ENCODE results near the gene CPXM2.

Gene CPXM2

GRCh38 chr10:123795846-123796590 is 95.6 kb downstream of the CPXM2 start:
- no peak for ATAC-seq

- no peak for ATAC-seq
These were observed 96.3 kb downstream of the CPXM2 start for GRCh38 chr10:123795196-123795780.

DNA sequence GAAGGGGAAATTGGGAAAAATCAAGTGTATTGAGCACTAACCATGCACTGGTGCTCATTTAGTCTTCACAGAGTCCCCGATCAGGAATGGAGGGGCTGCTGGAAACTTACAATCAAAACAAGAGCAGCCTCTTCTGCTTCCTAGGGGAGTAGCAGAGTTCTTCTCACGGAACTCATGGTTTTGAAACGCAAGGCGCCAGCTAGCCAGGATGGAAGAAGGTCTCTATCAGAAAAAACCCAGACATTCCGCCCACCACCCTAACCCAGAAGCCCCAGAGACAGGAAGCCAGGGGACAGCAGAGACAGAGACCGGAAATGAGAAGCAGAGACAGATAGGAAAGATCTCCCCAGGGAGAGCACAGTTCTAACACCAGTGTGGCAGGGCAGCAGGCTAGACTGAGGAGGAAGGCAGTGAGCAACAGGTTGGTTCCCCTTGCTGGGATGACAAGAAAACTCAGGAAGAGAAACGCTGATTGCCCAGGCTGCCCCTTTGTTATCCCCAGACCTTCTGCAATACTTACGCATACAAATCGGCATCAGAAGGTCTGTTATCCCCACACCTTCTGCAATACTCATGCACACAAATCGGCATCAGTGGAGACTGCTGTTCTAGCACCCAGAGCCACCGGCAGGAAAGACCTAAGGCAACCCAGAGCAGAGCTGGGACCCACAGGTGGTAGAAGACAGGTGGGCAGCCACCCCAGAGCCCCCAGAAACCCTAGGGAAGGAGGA is 99.2 kb downstream of the CPXM2 start:
- no peak for ATAC-seq

DNA sequence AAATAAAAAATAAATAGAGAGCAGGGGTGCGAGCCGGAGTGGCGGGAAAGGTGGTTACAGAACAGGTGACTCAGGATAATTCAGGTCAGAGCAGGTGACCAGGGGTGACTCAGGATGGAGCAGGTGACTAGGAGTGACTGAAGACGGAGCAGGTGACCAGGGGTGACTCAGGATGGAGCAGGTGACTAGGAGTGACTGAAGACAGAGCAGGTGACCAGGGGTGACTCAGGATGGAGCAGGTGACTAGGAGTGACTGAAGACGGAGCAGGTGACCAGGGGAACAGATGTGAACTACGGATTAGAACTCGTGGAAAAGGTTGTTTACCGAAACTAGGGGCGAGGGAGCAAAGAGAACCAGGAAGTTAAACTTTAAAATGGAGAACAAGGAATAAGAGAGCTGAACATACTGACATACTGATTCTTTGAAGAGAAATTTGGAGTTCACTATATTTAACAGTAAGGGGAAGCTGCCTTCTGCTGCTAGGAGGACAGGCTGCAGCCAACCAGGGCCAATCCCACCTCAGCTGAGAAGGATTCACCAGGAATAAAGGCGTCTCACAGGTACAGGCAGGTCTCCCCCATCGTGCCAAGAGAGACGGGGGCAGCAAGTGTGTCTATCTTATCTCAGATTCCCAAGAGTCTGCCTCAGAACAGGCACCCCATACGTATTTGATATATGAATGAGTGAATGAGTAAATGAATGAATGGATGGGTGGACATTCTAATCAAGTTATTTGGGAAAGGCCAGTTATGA is 101.3 kb downstream of the CPXM2 start:
- no peak for ATAC-seq

DNA sequence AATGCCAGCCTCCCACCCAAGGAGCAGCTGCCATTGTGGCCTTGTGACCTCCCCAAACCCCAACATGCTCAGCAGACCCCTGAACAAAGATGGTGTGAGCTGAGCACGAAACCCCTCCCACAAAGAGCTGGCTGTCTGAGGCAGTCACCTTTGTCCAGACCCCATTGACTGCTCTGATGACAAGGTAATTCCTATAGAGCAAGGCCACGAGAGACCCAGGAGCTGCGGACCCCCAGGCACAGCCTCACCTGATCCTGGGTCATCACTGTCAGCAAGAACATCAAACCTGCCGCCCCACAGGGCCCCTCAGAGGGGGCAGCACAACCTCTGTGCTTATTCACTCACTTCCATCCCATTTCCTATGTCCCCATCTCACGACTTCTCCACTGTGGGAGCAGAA is 102.6 kb downstream of the CPXM2 start:
- ATAC-seq, result no peak

- no peak for ATAC-seq
These were observed 104.0 kb downstream of the CPXM2 start for GRCh38 chr10:123787566-123787965.

GRCh38 chr10:123786896-123787295 is 104.7 kb downstream of the CPXM2 start:
- ATAC-seq, result no peak

GRCh38 chr10:123786306-123786705 is 105.3 kb downstream of the CPXM2 start:
- ATAC-seq, result no peak

- ATAC-seq, result no peak
These were observed 107.0 kb downstream of the CPXM2 start for GRCh38 chr10:123784646-123785045.

DNA sequence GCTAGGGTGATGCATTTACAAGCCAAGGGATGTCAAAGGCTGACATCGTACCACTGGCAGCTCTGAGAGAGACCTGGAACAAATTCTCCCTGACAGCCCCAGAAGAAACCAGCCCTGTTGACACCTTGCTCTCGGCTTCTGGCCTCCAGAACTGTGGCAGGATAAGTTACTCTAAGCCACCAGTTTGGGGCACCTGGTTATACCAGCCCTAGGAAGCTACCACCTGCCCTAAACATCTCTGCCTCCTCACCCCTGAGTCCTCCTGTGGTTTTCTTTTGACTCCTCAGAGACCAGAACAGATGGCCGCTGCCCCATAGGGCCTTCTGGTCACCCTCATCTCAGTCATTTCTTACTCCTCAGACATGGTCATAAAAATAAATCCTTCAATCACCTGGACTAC is 107.4 kb downstream of the CPXM2 start:
- no peak for ATAC-seq

DNA sequence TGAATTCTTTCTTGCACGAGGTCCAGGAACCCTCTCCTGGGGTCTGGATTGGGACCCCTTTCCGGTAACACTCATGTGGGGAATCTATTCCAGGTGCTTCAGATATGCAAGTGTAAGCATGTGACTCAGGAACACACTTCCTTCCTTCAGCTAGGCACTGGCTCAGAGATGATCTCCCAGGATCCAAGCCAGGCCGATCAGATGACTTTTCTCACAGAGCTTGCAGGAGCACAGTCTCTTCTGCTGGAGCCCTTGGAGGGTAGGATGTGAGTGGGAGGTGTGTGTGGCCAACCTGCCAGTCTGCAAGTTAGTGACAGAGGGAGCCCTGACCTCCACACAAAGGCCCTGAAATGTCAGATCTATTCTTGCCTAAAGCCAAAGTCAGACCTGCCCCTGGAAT is 108.3 kb downstream of the CPXM2 start:
- no peak for ATAC-seq

DNA sequence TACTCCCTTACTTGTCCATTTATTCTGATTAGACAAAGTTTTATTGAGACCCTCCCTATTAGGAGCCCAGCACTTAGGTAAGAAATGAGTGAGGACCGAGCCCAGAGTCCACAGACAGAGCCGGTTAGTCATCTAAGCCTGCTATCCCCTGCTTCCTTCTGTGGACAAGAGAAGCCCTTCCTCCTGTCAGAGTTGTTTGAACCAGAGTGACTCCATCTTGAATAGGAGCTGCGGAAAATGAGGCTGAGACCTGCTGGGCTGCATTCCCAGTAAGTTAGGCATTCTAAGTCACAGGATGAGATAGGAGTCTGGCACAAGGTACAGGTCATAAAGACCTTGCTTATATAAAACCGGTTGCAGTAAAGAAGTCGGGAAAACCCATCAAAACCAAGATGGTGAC is 109.1 kb downstream of the CPXM2 start:
- no peak for ATAC-seq

DNA sequence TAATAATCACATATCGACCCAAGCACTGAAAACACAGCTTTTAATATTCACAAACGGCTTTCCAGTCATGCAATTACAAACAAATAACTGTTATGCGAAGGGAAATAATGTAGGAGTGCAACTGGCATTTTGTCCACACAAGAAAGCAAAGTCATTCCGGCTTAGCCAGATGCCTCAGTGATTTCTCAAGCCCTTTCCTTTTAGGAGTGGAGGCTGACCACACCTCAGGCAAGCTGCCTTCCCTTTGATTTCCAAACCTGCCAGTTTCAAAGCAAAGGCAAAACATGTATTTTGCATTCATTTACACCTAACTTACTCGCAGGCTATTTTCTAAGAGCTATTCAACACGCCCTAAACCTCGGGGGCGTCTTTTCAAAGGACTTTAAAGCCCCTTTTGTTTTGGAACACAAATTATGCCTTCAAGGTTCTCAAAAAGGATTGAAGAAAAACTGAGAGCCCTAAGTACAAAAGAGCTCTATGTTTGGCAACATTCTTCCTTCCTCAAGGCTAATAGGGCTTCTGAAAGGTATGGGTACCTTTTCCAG is 109.6 kb downstream of the CPXM2 start:
- no peak for ATAC-seq

DNA sequence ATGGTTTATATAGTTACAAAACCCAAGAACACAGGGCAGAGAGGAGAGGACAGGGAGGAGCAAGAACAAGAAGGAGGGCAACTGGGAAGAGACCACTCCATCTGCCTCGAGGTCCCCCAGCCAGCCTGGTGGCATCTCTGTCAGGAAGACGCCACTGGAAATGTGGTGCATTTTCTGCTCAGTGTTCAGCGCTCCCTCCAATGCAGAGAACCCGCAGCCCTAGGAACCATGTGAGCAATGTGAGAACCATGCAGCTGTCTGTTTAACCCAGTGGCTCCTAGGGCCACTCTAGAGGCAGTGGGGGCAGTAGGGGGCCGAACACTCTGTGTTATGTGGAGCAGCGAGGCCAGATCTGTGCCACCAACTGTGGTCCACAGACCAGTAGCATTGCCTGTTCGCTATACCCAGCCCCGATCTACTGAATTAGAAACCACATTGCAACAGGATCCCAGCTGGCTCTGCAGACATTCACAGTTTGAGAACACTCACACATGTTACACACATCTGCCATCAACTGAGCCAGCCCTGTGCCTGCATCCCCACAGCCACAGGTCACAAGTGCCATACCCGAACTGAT is 110.2 kb downstream of the CPXM2 start:
- no peak for ATAC-seq

GRCh38 chr10:123778719-123779517 is 112.7 kb downstream of the CPXM2 start:
- no peak for ATAC-seq

DNA sequence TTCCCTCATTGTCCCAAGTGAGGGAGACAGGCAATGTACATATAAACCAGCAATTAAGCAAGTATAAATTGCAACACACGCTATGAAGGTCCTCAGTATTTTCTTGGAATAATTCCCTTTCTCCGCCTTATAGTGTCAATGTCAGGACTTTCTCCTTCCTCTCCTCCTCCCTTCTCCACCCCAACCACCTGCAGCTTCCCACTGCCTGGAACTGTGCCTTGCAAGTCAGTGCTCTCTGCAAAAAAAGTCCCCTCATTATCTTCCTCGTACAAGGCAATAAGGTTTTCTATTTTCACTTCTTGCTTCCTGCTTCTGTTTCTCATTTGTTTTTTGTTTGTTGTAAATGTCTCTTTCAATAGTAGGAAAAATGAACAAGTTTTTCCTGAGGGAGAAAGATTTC is 113.7 kb downstream of the CPXM2 start:
- no peak for ATAC-seq

- ATAC-seq, result no peak
These were observed 117.4 kb downstream of the CPXM2 start for GRCh38 chr10:123774132-123774742.

- ATAC-seq, result no peak
These were observed 118.7 kb downstream of the CPXM2 start for GRCh38 chr10:123772645-123773508.

DNA sequence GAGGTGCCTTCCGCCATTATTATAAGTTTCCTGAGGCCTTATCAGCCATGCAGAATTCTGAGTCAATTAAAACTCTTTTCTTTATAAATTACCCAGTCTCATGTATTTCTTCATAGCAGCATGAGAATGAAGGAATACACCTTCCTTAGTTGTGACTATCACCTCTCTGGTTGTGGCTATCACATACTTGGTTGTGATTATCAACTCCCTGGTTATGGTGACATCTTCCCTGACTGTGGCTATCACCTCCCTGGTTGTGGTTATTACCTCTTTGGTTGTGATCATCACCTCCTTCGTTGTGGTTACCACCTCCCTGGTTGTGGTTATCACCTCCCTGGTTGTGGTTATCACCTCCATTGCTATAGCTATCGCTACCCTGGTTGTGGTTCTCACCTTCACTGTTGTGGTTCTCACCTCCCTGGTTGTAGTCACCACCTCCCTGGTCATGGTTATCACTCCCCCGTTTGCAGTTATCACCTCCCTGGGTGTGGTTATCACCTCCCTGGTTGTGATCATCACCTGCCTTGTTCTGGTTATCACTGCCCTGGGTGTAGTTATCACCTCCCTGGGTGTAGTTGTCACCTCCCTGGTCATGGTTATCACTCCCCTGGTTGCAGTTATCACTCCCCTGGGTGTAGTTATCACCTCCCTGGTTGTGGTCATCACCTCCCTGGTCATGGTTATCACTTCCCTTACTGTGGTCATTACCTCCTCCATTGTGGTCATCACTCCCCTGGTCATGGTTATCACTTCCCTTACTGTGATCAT is 119.5 kb downstream of the CPXM2 start:
- no peak for ATAC-seq

All from activated CD4-positive, CD25-positive, alpha-beta regulatory T cell treated with anti-CD3 and anti-CD28 coated beads, Interleukin-2, amount 50 U/mL, for 24 hours (primary cell).